HG02870 (cell line): ENCODE data around the gene DNASE1L3.
"Not testable (repeated sequence)": the region's sequence is repeated elsewhere in the genome, so short reads cannot be mapped to it uniquely, and the experiment has no call there.

Experiments used
- ATAC-seq: cut with Tn5 transposase; IDR thresholded peaks from one replicate; pipeline ENCODE4 v1.9.1; 2021; ENCODE audit warnings: mild to moderate bottlenecking, moderate library complexity; ENCODE audit not compliant: unreplicated experiment

The DNASE1L3 gene

DNA sequence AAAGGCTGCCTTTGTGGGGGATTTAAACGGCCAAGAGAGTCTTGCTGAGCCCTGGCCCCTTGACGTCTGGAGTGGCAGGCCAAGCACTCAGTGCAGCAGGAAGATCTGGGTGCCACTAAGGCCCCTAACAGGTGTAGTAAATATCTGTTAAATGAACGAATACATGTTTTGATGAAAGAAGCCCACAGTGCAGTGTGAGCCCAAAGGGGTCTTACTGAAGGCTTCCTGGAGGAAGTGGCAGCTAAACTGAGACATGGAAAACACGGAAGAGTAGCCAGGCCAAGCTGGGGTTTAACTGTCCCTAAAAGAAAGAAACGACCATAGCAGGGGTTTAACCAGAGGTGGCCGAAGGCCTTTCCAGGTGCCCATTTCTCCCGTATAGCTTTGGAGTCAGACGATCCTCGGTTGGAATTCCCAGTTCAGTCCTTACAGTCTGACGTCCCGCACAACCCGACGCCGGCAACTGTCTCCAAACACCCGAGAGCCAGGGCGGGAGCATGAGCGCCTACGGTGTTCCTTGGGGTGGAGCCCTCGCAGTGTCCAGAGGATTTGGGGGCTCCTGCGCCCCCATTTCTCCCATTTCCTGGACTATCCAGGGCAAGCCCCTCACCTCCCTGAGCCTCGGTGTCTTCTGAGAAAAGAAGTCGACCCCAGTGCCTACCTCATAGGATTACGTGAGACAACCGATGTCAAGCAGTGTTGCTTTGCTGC, 25.9 kb upstream of the DNASE1L3 start:
- ATAC-seq = no peak

DNA sequence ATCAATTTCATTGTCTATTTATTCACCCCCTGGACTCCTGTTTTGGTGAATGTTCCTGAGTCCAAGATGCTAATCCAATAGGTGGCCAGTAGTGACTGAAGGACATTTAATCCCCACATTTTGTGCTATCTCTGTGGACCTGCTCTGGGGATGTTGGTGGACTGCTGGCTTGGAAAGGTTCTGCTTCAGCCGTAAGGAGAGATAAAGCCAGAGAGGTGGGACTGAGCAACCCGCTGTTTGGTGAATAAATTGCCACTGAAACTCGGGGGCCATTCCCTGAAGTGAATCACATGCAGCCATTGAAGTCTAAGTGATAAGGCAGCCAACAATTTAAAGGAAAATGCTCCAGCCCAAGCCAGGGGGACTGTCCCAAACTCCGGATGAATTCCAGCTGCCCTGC, 25.2 kb upstream of the DNASE1L3 start:
- ATAC-seq = no peak

DNA sequence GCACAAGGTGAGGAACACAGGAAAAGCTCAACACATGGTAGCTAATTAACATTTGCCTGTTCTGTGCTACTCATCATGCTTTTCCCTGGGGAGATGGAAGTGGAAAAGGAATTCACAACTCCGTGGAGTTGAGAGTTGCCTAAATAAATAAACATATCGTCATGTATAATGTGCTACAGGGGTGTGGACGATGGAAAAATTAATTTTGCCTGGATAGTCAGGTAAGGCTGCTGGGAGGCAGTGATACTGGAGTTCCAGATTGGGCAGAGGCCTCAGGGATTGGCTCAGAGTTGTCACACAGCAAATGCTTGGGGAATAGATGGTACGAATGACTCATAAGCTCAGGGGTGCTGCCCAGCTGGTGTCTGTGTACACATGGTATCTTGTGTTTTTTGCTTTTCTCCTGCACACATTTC, 23.8 kb upstream of the DNASE1L3 start:
- no peak for ATAC-seq

DNA sequence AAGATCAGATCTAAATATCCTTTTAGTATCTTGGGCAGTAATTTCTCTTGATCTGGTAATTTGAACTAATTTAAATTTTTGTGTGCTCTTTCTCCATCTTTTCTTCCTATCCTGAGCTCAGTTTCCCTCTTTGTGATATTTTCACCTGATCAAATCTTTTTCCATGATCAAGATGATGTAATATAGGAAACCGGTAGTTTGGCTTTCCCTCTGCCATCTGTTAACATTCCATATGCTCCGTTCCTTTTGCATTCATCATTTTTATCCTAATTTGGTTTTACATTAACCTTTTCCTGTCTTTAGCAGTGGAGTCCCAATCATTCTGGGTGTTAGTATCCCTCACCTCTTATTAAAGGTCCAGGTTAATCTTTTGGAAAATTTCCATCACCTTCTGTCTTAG, 20.9 kb upstream of the DNASE1L3 start:
- ATAC-seq = no peak

DNA sequence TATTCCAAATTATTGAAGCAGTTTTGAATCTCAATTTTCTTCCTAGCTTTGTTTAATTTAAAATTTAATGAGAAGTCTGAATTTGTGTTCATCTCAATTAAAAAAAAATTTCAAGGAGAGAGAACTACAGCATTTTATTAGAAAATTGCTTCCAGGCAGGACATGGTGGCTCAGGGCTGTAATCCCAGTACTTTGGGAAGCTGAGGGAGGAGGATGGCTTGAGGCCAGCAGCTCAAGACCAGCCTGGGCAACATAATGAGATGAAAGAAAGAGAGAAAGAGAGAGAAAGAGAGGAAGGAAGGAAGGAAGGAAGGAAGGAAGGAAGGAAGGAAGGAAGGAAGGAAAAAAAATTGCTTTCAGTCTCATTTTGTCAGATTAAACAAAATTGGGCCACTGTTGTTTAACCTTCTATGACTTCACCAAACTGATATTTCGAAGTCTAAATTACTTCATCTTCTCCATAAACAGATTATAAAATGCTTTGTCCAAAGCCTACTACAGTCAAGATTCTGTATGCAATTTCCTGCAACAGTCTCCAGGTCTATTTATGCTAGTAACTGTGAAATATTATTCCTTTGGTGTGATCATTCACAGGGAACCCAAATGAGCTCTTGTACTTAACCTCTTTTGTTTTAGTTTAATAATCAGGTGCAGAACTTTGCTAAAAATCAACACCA, 20.2 kb upstream of the DNASE1L3 start:
- ATAC-seq = no peak

DNA sequence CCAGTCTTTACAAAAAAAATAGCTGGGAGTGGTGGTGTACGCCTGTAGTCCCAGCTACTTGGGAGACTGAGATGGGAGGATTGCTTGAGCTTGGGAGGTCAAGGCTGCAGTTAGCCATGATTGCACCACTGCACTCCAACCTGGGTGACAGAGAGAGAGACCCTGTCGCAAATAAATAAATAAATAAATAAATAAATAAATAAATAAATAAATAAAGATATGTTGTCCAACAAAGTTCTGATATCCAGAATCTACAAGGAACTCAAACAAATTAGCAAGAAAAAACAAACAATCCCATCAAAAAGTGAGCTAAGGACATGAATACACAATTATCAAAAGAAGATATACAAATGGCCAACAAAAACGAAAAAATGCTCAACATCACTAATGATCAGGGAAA, 17.2 kb upstream of the DNASE1L3 start:
- not testable (repeated sequence) for ATAC-seq

DNA sequence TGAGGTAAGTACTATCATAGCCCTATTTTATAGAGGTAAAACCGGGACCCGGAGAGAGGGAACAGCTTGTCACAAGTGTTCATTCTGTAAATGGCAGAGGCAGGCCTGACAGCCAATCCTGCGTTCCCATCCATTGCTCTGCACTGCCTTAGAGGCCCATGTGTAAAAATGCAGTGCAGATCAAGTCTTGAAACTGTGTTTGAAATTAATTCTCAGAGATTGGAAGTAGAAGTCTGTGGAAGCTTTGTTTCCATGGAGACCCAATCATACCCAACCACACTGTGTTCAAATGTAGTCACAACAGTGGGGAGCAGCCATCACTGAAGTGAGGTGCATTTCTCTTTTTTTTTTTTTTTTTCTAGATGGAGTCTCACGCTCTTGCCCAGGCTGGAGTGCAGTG, 13.1 kb upstream of the DNASE1L3 start:
- no peak for ATAC-seq

DNA sequence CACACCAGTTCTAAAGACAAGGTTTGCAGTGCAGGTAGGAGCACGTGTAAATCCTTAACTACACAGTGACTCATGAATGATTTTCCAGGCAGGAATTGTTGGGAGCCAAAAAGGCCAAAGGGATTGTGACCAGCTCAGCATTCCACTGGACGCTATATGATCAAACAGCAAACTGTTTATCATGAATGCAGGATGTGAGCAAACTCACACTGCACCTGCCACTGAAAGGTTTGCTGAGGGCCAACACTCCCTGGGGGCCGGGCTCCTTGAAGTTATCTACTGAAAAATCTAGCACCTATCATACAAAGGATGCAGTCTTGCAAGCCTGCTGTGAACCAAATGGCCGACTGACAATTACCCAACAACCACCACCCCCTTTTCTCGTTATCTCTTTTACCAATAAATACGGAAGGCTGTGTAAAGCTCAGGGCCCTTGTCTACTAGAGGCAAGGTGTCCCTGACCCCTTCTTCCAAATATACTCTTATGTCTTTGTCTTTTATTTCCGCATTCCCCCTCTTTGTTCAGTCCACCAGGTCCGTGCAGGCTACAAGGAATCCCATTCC, 11.5 kb upstream of the DNASE1L3 start:
- no peak for ATAC-seq

DNA sequence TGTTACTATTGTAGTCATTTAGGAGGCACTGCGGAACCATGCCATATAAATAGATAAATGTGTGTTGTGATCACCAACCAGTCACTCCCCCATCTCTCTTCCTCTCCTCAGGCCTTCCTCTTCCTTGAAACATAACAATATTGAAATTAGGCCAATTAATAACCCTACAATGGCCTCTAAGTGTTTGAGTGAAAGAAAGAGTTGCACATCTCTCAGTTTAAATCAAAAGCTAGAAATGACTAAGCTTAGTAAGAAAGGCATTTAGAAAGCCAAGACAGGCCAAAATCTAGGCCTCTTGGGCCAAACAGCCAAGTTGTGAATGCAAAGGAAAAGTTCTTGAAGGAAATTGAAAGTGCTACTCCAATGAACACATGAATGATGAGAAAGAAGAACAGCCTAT, 8.1 kb upstream of the DNASE1L3 start:
- ATAC-seq = no peak

DNA sequence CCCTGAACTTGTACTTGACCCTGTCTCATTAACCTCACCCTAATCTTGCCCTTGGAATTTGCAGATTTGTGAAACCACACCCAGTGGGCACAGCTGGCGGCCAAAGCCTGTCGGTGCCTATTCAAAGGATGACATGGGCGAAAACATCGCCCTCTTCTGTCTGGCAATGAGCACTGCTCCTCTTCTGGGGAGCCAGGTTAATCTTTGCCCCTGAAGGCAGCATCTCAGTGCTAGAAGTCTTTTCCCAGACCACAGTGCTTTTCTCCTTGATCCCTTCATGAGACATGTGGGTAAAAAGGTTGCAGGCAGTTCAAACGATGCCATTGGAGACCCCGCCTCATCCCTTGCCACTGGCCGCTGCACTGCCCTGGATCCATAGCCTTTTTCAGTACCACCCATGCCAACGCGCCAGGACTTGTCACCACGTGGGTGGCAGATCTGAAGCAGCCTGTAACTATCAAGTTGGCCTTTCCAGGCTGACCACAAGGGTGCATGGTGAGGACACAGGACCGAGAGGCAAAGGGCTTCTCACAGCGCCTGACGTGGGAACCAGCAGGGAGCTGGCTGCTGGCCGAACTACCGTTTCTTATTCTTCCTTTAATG, 6.5 kb upstream of the DNASE1L3 start:
- no peak for ATAC-seq

DNA sequence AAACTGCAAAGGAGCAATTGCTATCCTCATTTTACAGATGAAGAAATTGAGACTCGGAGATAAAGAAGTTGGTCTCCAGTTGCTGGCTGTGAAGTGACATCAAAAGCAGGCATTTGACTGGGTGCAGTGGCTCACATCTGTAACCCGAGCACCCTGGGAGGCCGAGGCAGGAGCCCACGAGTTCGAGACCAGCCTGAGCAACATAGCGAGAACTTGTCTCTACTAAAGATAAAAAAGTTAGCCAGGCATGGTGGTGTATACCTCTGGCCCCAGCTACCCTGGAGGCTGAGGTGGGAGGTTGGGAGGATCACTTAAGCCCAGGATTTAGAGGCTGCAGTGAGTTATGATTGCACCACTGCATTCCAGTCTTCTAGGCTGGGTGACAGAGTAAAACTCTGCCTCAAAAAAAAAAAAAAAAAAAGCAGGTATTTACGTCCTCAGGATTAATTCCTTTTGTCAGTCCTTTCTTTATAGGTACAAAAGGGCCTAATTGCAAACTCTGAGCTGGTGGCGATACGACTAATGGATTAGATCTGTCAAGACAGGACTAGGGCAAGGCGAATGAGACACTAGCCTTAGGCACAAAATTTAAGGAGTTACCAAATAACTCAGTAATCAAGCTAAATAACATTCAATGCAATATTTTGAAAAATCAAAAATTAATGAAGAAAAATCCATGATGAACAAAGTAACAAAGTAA, 5.9 kb upstream of the DNASE1L3 start:
- ATAC-seq = no peak

DNA sequence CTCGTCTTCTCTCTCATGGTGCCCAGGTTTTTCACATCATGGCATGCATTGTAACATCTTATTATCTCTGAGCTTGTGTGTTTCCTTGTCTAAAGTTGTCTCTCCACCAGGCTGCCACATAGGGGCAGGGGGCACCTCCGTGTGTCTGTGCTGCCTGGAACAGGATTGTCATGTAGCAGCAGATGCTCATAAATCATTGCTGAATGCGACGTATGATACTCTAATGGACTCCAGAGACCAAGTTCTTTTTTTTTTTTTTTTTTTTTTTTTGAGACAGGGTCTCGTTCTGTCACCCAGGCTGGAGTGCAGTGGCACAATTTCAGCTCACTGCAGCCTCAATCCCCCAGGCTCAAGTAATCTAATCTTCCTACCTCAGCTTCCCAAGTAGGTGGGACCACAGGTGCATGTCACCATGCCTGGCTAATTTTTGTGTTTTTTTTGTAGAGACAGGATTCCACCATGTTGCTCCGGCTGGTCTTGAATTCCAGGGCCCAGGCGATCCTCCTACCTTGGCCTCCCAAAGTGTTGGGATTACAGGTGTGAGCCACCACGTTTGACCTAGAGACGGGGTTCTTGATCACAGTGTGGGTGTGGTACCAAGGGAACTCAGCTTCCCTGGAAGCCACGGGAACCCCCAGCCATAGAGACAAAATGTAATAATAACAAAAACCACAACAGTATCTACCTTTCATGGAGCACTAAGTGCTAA, 4.7 kb upstream of the DNASE1L3 start:
- no peak for ATAC-seq

DNA sequence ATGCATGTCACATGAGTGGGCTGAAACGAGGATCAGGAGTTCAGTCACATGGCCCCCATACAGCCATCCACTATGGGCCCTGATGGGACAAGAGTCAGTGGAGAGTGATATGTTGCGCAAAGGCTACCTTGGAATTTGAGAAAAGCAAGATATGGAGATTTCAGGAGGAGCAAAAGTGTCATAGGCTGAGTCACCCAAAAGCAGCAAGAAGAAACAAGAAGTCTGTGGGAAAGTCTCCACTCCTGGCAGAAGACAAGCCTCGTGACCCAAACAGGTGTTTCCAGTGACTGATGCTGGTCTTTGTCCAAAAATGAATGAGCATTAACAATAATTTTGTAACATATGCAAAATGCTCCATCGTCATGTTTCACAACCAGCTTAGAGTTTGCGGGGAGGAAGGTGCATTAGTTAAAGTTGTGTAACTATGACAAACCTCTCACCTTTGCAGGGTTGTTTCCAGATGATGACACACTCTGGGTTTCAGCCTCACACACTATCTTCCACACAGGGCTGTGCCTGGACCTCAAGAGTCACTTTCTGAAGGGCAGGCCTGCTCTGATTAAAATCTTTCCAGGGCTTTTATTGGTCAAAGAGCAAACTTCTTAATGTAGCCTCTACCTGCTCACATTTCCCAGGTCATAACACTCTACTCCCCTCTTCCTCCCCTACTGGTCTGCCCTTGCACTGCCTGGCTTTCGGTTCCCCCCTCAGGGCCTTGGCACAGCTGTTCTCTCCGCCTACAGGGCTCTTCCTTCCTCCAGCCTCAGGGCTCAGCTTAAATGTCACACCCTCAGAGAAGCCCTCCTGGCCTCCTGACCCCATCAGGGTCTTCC, 3.9 kb upstream of the DNASE1L3 start:
- peak; percentile 77 for ATAC-seq

DNA sequence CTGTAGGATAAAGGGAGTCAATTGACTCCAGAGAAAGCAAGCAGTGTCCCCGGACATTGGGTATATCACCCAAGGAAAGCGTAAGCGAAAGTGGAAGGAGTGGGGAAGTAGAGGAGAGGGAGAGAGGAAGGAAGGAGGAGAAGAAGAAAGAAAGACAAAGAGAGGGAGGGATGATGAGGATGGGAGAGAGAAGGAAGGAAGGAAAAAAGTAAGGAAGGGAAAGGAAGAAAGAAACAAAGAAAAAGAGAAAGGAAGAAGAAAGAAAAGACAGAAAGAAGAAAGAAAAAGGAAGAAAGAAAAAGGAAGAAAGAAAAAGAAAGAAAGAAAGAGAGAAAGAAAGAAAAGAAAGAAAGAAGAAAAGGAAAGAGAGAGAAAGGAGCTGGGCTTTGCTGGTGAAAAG, 839 bp downstream of the DNASE1L3 start:
- ATAC-seq = no peak

DNA sequence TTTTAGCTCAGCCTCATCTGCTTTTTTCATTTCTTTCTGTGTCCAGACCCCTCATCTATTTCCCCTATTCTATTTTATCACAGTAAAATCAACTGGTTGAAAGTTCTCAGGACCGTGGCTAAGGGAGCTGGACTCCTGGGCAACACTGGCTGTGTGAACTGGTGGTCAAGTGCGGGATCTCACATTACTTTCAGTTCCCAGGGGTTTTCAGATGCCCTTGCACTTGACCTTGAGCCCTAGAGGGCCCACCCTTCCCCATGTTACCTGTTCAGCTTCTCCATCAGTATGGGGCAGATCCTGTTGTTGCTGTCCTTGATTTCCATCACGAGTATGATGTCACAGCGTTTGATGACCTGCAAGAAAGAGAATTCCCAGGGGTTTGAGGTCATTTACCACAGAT, 2.8 kb downstream of the DNASE1L3 start:
- ATAC-seq = no peak

DNA sequence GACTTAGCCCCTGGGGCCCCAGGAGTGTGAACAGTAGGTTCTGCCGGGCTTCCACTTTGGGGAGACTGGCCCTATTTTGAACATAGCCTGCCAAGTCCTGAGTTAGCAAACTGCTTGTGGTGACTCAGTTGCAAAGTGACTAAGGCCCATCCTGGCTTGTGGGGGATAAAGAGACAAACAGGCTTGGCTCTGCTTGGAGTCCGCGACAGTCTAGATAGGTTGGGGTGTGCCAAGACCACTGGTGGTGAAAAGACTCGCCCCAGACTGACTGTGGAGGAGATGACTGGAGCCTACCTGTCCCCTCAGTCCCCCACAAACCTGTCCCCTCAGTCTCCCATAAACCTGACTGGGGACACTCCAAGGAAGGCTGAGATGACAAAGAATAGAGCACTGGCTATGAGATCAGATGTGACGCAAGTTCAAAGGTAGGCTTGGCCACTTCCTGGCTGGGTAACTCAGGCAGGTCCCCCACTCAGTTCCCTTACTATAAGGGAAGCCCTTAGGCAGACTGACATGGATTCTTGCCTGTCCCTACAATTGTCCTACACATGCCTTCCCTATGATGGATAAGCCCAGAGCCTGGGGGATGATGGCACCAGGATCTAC, 4.3 kb downstream of the DNASE1L3 start:
- ATAC-seq = no peak

DNA sequence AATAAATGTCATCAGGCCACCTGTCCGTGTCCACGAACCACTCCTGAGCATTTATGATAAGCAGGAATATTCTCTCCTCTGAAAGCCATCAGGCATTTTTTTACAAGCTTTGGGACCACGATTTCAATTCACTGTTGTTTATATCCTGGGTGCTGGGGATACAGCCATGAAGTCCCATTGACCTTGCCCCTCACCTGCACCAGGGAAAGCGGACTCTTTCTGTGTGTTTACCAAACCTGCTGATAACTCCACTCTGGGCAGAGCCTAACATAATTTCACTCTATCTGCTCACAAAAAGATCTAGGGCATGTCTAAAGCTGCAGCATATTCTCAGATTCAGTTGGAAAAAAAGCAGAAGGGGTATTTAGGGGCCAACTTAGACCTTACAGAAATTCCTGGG, 4.8 kb downstream of the DNASE1L3 start:
- no peak for ATAC-seq

DNA sequence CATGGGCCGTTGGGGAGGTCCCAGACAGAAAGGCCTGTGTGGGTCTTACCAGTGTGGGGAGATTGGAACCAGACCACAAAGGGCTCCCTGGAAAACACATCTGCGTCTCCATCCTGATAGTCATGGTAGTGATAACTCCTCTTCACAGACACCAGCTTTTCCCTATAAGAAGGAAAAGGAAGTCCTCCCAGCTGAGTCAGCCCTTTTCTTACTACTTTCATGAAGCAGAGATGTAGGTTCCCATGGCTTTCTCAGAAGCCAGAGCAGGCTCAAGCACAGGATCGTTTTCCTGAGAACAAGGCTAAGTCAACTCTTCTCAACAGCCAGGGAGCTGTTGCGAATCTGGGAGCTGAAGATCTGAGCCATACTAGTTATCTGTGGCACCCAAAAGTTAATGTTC, 6.1 kb downstream of the DNASE1L3 start:
- no peak for ATAC-seq

DNA sequence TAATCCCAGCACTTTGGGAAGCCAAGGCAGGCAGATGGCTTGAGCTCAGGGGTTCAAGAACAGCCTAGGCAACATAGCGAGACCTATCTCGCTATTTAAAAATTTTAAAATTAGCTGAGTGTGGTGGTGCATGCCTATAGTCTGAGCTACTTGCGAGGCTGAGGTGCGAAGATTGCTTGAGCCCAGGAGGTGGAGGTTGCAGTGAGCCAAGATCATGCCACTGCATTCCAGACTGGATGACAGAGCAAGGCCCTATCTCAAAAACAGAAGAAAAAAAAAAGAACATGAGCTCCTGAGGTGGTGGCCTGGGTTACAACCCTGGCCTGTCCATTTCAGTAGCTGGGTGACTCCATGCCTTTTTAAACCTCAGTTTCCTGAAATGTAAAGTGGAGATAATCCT, 7.2 kb downstream of the DNASE1L3 start:
- no peak for ATAC-seq
